ENCODE results near the gene RPS24.
"Not testable (repeated sequence)": the region's sequence is repeated elsewhere in the genome, so short reads cannot be mapped to it uniquely, and the experiment has no call there.

Gene RPS24

DNA sequence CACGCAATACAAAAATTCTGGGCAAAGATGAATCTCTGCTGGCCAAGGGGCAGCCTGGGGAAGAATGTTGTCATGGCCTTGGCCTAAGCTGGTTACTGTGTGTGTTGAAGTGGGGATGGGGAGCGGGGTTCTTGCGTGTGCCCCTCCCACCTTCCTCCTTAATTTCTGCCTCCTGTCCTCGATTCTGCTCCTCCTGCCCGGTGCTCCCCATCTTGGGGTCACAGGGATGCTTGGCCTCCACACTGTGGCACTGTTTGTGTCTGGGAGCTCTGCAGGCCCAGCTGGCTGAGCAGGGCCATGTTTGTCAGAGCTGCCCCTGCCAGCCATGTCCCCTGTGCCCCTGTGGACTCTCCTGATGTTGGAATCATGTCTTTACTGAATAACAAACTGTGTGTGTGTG is 37.1 kb downstream of the RPS24 start:
- TF ChIP-seq CTCF (conservative IDR thresholded peaks at IDR 0.05; ENCODE audit: low read depth), result no peak
- no peak for DNase-seq (ENCODE audit: low spot score)
- CTCF ChIA-PET, result no interaction called here
- POLR2A ChIA-PET (ENCODE audit: low non-redundant PET), result interaction anchor here (0.6 kb wide), 1 partner anchor 167 kb away, joined by 3 read pairs; no protein-coding TSS in a partner anchor
- H3K27ac ChIP-seq, result no peak overlapping the region

DNA sequence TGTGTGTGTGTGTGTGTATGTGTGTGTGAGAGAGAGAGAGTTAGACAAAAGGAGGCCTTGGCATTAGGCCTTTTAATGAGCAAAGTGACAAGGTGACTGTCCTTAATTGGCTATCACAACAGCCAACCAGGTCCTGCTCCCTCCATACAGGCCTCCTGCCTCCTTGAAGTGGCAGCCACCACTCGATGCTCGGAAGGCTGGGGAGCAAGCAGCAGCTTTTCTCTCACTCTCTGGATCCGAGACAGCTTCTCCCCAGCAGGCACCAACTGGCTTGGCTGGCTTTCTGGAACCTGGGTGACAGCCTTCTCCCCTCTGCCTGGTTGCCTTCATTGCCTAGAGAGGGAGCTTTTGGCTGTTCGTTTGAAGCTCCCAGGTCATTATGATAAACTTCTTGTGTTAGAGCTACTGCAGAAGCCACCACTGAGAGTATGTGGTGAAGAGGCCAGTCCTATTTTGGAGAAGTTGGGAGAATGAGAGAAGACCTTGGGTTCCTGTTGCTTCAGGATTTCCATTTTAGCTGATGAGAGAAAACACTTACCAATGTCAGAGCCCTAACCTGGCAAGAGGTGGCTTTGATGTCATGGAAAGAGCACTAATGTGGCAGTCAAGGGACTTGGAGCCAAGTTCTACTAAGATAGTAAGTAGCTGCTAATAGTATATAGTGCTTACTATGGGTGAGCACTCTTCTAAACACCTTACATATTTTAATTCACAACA is 37.6 kb downstream of the RPS24 start:
- CTCF ChIA-PET, result no interaction called here
- DNase-seq (ENCODE audit: low spot score), result no peak
- no peak for TF ChIP-seq CTCF (conservative IDR thresholded peaks at IDR 0.05; ENCODE audit: low read depth)
- POLR2A ChIA-PET (ENCODE audit: low non-redundant PET), result interaction anchor here (0.6 kb wide), 1 partner anchor 167 kb away, joined by 3 read pairs; no protein-coding TSS in a partner anchor
- no peak overlapping the region for H3K27ac ChIP-seq

DNA sequence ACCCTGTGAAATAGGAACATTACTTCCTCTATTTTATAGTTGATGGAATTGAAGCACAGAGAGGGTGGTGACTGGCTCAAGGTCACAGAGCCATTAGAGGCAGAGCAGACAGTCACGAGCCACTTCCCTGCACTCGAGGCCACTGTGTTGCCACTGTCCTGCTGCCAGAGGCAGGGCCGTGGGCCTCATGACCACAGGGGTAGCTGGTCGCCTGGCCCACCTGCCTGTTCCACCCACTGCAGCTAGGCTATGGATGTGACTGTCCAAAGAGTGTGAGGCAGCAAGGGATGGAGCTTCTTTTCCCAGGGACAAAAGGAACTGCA is 38.2 kb downstream of the RPS24 start:
- ChIA-PET CTCF (no interaction called here), POLR2A (ENCODE audit: low non-redundant PET) (no interaction called here)
- no peak for DNase-seq (ENCODE audit: low spot score)
- H3K27ac ChIP-seq, result no peak overlapping the region
- TF ChIP-seq CTCF (conservative IDR thresholded peaks at IDR 0.05; ENCODE audit: low read depth), result no peak

DNA sequence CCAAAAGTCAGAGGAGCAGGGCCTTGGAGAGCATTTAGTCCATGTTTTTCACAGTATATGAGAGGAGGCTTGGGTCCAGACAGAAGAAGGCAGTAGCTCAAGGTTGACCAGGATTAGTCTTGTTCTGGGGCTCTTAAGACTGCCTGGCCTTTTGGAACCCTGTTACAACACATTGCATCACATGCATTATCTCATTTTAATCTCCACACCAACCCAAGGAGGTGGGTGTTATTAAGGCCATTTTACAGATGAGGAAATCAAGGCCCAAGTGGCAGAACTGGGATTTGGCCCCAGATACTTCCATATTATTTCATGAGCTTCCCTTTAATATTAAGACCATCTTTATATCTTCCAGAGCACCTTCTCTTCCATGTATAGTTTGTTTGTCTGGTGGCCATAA is 38.8 kb downstream of the RPS24 start:
- no peak overlapping the region for H3K27ac ChIP-seq
- no peak for DNase-seq (ENCODE audit: low spot score)
- ChIA-PET POLR2A (ENCODE audit: low non-redundant PET) (no interaction called here), CTCF (interaction anchor here (0.6 kb wide), 1 partner anchor 898 kb away, joined by 3 read pairs; no protein-coding TSS in a partner anchor)
- no peak for TF ChIP-seq CTCF (conservative IDR thresholded peaks at IDR 0.05; ENCODE audit: low read depth)

- DNase-seq (ENCODE audit: low spot score); POLR2A ChIA-PET (ENCODE audit: low non-redundant PET); H3K27ac ChIP-seq; CTCF ChIA-PET: not testable (repeated sequence)
These were observed 42.1 kb downstream of the RPS24 start for GRCh38 chr10:78075806-78076205.

GRCh38 chr10:78078539-78079330 is 45.1 kb downstream of the RPS24 start:
- H3K27ac ChIP-seq, result no peak overlapping the region
- DNase-seq (ENCODE audit: low spot score), result no peak
- ChIA-PET POLR2A (ENCODE audit: low non-redundant PET) (interaction anchor here (0.6 kb wide), 1 partner anchor 46 kb away, joined by 3 read pairs; no protein-coding TSS in a partner anchor), CTCF (interaction anchor here (1.1 to 1.5 kb wide), 2 partner anchors 18 to 31 kb away, joined by 3 to 5 read pairs; no protein-coding TSS in a partner anchor)
- TF ChIP-seq CTCF (conservative IDR thresholded peaks at IDR 0.05; ENCODE audit: low read depth), result no peak

DNA sequence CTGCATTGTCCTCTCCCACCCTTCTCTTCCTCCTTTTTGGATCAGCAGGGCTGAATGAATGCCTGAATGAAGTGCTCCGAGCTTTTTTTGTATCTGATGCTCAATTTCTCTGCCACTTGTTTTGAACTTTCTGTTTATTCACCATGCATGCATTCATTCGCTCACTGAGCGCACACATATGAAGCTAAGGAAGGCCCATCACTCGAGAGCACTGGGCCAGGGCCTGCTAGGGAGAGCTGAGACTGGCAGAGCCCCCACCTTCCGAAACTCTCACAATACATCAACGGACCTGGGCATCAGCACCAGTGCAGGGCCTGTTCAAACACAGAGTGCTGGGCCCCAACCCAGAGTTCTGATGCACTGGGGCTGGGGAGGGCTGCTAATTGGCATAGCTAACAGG is 45.7 kb downstream of the RPS24 start:
- no peak for DNase-seq (ENCODE audit: low spot score)
- TF ChIP-seq CTCF (conservative IDR thresholded peaks at IDR 0.05; ENCODE audit: low read depth), result no peak
- no peak overlapping the region for H3K27ac ChIP-seq
- ChIA-PET POLR2A (ENCODE audit: low non-redundant PET) (interaction anchor here (0.6 kb wide), 1 partner anchor 47 kb away, joined by 3 read pairs; no protein-coding TSS in a partner anchor), CTCF (interaction anchor here (1.1 kb wide), 1 partner anchor 32 kb away, joined by 3 read pairs; no protein-coding TSS in a partner anchor)

All from RWPE1 (cell line).